GM12878 (cell line): ENCODE results near the gene MRNIP. TPM values are rescaled to one million over a fixed set of nuclear protein-coding genes. Genes with fewer than 3 reads are reported as not detected.

Experiments
- BACH1 ChIP-seq: fragments of 450-650 bp; IDR thresholded peaks from 2 replicates; pipeline ENCODE4 v1.6.1; 2017; ENCODE audit warnings: mild to moderate bottlenecking, borderline replicate concordance
- BCL11A ChIP-seq: IDR thresholded peaks from 2 replicates; pipeline ENCODE4 v1.6.1; 2011; ENCODE audit warnings: low read depth, low read length
- BHLHE40 ChIP-seq, 2 experiments: fragments of 450-650 bp in 1 of 2; IDR thresholded peaks; 2 replicates each; pipeline ENCODE4 v1.6.1; 2011 to 2017; ENCODE audit warnings: low read depth in 2 of 2, borderline replicate concordance in 1 of 2, improper control_type of control experiment in 1 of 2, low read length in 1 of 2, mild to moderate bottlenecking in 1 of 2
- CREB1 ChIP-seq: IDR thresholded peaks from 2 replicates; pipeline ENCODE4 v1.6.1; 2012; ENCODE audit warnings: low read depth, mild to moderate bottlenecking, inconsistent platforms
- CREM ChIP-seq: IDR thresholded peaks from 2 replicates; pipeline ENCODE4 v1.6.1; 2014; ENCODE audit warnings: antibody characterized with exemption, low read depth
- HDAC6 ChIP-seq: fragments of 200-600 bp; sonication (generic); IDR thresholded peaks from one replicate; pipeline ENCODE4 v1.8.0; 2017; ENCODE audit warnings: antibody characterized with exemption; ENCODE audit not compliant: unreplicated experiment
- JUNB ChIP-seq: IDR thresholded peaks from 2 replicates; pipeline ENCODE4 v1.6.1; 2016; ENCODE audit warnings: antibody characterized with exemption, mild to moderate bottlenecking
- LARP7 ChIP-seq: fragments of 450-650 bp; IDR thresholded peaks from 2 replicates; pipeline ENCODE4 v1.6.1; 2017; ENCODE audit warnings: mild to moderate bottlenecking
- NR2C1 ChIP-seq: fragments of 450-650 bp; IDR thresholded peaks from 2 replicates; pipeline ENCODE4 v1.6.1; 2017; ENCODE audit warnings: antibody characterized with exemption, mild to moderate bottlenecking, moderate library complexity
- PAX5 ChIP-seq: IDR thresholded peaks from 2 replicates; pipeline ENCODE4 v1.6.1; 2011; ENCODE audit warnings: low read depth, low read length, borderline replicate concordance
- POU2F2 ChIP-seq: IDR thresholded peaks from 3 replicates; pipeline ENCODE4 v1.6.1; 2011; ENCODE audit warnings: low read depth, mild to moderate bottlenecking, low read length, borderline replicate concordance
- SPI1 ChIP-seq: IDR thresholded peaks from 2 replicates; pipeline ENCODE4 v1.6.1; 2011; ENCODE audit warnings: low read depth, mild to moderate bottlenecking, low read length, moderate library complexity, borderline replicate concordance; ENCODE audit not compliant: insufficient read depth
- ZSCAN29 ChIP-seq: fragments of 450-650 bp; IDR thresholded peaks from 2 replicates; pipeline ENCODE4 v1.6.1; 2017; ENCODE audit warnings: mild to moderate bottlenecking, moderate library complexity
- polyA plus RNA-seq, 11 experiments: library from polyadenylated mRNA; depleted of rRNA in 4 of 11; unstranded in 6 of 11; stranded (reverse) in 5 of 11; fragments of >200 nt; fragmentation: Nextera tagmentation in 4 of 11; fragmentation: Illumina TruSeq in 1 of 11; extraction: Ambion mirVana in 4 of 11; extraction: Trizol in 1 of 11; gene quantifications; 1 replicate in 1 of 11; 2 replicates in 10 of 11; pipeline versions ENCODE4 v1.2.1 to v1.2.3, GENCODE V29; 2011 to 2016; ENCODE audit warnings: inconsistent platforms in 2 of 11, missing spikeins in 2 of 11, low read depth in 1 of 11
- total RNA-seq, 4 experiments: library from RNA; depleted of rRNA in 3 of 4; stranded (reverse); fragments of >200 nt in 3 of 4; fragmentation: Illumina TruSeq in 1 of 4; extraction: Trizol in 1 of 4; gene quantifications; 2 replicates each; pipeline versions ENCODE4 v1.2.1 to v1.2.3, GENCODE V29; 2013 to 2021
- TF ChIP-seq, protein P1 (sequence below): fragments of 450-650 bp; IDR thresholded peaks from 2 replicates; pipeline ENCODE4 v1.6.1; 2017; ENCODE audit warnings: borderline replicate concordance
- TF ChIP-seq, protein P2 (sequence below): IDR thresholded peaks from 2 replicates; pipeline ENCODE4 v1.6.1; 2012; ENCODE audit warnings: improper control_type of control experiment, low read depth, low read length; ENCODE audit not compliant: insufficient replicate concordance
- TF ChIP-seq, protein P3 (sequence below): fragments of 450-650 bp; formaldehyde crosslinking; IDR thresholded peaks from 2 replicates; pipeline ENCODE4 v1.4.0; 2022; ENCODE audit warnings: mild to moderate bottlenecking, moderate library complexity
- TF ChIP-seq, protein P4 (sequence below): IDR thresholded peaks from 2 replicates; pipeline ENCODE4 v1.6.1; 2012; ENCODE audit warnings: mild to moderate bottlenecking, low read depth, low read length

The MRNIP gene
- total and polyA plus RNA-seq, 10 of the 15 experiments (the other 5 are each of a cell fraction or from before 2014, with no cell fraction given), result 2.4 to 30.4 (median 13.1) TPM

DNA sequence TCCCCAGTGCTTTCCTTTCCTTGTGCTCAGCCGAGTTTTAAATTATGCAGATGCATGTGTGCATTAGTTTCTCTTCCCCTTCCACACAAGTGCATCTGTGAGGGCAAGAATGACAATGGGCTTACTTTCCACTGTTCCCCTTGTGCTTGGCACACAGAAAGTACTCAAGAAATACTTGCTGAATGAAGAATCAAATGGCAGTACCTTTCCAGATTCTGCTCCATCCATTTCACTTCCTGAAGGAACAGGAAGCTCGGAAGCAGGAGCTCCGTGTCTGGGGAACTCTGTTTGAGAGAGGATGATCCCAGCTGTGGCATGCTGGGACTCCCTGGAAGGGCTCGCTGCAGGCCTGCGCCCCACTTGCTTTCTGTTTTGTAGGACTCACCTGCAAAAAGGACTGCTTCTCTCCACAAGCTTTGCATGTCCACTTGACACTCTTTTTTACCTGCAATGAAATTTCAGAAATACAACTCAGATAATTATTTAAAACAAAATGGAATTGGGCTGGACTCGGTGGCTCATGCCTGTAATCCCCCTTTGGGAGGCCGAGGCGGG, 5.5 kb downstream of the MRNIP start (continued):
- TF ChIP-seq, protein P1, sequence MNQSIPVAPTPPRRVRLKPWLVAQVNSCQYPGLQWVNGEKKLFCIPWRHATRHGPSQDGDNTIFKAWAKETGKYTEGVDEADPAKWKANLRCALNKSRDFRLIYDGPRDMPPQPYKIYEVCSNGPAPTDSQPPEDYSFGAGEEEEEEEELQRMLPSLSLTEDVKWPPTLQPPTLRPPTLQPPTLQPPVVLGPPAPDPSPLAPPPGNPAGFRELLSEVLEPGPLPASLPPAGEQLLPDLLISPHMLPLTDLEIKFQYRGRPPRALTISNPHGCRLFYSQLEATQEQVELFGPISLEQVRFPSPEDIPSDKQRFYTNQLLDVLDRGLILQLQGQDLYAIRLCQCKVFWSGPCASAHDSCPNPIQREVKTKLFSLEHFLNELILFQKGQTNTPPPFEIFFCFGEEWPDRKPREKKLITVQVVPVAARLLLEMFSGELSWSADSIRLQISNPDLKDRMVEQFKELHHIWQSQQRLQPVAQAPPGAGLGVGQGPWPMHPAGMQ, result no peak
- TF ChIP-seq BHLHE40 (IDR thresholded peaks at IDR 0.05; ENCODE audit: borderline replicate concordance in 1 of 2, low read depth in 2 of 2, low read length in 1 of 2) (peak in 1 of 2 experiments; percentile 58; a peak in 1 of 4 replicates), PAX5 (no peak), CREB1 (no peak), NR2C1 (no peak), HDAC6 (no peak), LARP7 (no peak), BCL11A (no peak), SPI1 (peak; percentile 85), BACH1 (no peak), POU2F2 (peak; percentile 96; the same call in 2 of the 3 replicates), CREM (no peak), JUNB (no peak), ZSCAN29 (no peak)
- TF ChIP-seq, protein P2, sequence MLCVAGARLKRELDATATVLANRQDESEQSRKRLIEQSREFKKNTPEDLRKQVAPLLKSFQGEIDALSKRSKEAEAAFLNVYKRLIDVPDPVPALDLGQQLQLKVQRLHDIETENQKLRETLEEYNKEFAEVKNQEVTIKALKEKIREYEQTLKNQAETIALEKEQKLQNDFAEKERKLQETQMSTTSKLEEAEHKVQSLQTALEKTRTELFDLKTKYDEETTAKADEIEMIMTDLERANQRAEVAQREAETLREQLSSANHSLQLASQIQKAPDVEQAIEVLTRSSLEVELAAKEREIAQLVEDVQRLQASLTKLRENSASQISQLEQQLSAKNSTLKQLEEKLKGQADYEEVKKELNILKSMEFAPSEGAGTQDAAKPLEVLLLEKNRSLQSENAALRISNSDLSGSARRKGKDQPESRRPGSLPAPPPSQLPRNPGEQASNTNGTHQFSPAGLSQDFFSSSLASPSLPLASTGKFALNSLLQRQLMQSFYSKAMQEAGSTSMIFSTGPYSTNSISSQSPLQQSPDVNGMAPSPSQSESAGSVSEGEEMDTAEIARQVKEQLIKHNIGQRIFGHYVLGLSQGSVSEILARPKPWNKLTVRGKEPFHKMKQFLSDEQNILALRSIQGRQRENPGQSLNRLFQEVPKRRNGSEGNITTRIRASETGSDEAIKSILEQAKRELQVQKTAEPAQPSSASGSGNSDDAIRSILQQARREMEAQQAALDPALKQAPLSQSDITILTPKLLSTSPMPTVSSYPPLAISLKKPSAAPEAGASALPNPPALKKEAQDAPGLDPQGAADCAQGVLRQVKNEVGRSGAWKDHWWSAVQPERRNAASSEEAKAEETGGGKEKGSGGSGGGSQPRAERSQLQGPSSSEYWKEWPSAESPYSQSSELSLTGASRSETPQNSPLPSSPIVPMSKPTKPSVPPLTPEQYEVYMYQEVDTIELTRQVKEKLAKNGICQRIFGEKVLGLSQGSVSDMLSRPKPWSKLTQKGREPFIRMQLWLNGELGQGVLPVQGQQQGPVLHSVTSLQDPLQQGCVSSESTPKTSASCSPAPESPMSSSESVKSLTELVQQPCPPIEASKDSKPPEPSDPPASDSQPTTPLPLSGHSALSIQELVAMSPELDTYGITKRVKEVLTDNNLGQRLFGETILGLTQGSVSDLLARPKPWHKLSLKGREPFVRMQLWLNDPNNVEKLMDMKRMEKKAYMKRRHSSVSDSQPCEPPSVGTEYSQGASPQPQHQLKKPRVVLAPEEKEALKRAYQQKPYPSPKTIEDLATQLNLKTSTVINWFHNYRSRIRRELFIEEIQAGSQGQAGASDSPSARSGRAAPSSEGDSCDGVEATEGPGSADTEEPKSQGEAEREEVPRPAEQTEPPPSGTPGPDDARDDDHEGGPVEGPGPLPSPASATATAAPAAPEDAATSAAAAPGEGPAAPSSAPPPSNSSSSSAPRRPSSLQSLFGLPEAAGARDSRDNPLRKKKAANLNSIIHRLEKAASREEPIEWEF, result no peak
- TF ChIP-seq, protein P3, sequence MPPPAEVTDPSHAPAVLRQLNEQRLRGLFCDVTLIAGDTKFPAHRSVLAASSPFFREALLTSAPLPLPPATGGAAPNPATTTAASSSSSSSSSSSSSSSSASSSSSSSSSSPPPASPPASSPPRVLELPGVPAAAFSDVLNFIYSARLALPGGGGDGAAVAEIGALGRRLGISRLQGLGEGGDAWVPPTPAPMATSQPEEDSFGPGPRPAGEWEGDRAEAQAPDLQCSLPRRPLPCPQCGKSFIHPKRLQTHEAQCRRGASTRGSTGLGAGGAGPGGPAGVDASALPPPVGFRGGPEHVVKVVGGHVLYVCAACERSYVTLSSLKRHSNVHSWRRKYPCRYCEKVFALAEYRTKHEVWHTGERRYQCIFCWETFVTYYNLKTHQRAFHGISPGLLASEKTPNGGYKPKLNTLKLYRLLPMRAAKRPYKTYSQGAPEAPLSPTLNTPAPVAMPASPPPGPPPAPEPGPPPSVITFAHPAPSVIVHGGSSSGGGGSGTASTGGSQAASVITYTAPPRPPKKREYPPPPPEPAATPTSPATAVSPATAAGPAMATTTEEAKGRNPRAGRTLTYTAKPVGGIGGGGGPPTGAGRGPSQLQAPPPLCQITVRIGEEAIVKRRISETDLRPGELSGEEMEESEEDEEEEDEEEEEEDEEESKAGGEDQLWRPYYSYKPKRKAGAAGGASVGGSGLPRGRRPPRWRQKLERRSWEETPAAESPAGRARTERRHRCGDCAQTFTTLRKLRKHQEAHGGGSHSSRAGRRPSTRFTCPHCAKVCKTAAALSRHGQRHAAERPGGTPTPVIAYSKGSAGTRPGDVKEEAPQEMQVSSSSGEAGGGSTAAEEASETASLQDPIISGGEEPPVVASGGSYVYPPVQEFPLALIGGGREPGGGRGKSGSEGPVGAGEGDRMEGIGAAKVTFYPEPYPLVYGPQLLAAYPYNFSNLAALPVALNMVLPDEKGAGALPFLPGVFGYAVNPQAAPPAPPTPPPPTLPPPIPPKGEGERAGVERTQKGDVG (CRISPR knock-in tag), result no peak
- TF ChIP-seq, protein P4, sequence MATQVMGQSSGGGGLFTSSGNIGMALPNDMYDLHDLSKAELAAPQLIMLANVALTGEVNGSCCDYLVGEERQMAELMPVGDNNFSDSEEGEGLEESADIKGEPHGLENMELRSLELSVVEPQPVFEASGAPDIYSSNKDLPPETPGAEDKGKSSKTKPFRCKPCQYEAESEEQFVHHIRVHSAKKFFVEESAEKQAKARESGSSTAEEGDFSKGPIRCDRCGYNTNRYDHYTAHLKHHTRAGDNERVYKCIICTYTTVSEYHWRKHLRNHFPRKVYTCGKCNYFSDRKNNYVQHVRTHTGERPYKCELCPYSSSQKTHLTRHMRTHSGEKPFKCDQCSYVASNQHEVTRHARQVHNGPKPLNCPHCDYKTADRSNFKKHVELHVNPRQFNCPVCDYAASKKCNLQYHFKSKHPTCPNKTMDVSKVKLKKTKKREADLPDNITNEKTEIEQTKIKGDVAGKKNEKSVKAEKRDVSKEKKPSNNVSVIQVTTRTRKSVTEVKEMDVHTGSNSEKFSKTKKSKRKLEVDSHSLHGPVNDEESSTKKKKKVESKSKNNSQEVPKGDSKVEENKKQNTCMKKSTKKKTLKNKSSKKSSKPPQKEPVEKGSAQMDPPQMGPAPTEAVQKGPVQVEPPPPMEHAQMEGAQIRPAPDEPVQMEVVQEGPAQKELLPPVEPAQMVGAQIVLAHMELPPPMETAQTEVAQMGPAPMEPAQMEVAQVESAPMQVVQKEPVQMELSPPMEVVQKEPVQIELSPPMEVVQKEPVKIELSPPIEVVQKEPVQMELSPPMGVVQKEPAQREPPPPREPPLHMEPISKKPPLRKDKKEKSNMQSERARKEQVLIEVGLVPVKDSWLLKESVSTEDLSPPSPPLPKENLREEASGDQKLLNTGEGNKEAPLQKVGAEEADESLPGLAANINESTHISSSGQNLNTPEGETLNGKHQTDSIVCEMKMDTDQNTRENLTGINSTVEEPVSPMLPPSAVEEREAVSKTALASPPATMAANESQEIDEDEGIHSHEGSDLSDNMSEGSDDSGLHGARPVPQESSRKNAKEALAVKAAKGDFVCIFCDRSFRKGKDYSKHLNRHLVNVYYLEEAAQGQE, result no peak
